GM19328 (cell line): ENCODE results near the gene IGHMBP2.
"Not testable (repeated sequence)": the region's sequence is repeated elsewhere in the genome, so short reads cannot be mapped to it uniquely, and the experiment has no call there.

ENCODE experiments used
- ATAC-seq: cut with Tn5 transposase; IDR thresholded peaks from one replicate; pipeline ENCODE4 v1.9.1; 2021; ENCODE audit warnings: mild to moderate bottlenecking, moderate library complexity; ENCODE audit not compliant: unreplicated experiment

The IGHMBP2 gene

DNA sequence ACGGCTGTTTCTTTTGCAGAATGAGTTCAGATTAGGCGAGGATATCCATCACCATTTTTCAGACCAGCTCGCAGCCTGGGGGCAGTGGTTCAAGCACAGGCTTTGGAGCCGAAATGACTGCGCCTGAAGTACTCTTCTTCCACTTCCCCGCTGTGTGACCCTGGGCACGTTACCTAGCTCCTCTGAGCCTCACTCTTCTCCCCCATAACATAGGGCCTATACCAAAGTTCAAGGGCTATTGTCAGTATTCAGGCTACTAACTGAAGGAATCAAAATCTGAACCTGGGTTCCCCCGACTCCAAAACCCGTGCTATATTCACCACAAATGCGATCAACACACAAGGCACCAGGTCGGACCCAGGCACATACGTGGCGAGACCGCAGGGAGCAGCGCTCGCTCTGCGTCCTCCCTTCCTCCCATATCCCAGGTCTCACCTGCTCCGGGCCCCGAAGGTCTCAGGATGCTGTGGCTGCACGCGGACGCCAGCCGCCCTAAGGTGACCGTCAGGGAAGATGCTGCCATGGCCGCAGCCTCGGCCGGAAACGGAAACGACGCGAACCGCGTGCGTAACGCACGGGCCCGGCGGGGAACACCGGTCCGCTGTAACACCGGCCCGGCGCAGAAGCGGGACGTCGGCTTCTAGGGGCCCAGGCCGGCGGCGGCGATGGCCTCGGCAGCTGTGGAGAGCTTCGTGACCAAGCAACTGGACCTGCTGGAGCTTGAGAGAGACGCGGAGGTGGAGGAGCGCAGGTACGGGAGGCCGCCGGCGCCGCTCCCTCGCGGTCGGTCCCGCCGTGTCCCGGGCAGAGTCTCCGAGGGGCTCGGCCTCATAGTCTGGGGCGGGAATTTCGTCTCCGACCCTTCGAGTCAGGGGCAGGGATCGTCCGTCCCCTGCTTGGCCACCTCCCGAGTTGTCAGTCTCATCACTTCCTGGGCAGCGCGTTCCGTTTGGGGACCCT is at the start of gene IGHMBP2, which contains the start of gene MRPL21:
Gene IGHMBP2, plus strand, starts transcription at position 604 of the 960 bp plus-strand sequence. Its CDS starts 62 bp downstream, at position 666.
Gene MRPL21, minus strand, starts transcription at position 545 of the 960 bp plus-strand sequence. Its CDS starts 22 bp downstream, at position 523.
- ATAC-seq: peak; percentile 89

DNA sequence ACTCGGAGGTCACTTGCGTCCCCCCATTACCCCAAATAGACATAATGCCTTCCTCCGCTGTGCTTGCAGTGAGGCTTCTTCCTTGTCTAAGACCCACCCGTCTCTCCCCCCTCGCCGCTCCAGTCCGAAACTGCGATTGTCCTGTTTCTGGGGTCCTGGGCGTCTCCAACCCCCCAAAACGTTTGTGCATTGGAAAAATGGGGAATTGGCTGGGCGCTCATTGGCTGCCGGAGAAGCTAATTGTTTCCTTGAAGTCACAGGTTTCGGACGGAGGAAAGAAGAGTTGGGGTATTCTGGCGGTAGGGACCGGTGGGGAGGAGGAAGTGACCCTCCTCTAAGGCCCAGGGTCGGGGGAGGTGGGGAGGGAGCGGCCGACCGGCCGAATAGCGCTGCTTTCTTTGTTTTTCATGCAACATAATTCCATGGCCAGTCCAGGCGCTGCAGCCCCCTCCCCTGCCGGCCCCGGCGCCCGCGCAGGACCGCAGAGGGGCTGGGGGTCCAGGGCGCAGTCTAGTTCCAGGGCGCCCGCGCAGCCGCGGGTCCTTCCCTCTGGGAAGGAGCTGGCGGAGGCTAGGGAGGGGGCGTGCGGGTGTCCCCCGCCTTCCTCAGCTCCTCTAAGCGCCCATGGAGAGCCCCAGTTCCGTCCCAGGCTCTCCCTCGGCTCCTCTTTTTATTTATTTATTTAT is 49.3 kb upstream of the IGHMBP2 start:
- ATAC-seq: no peak

DNA sequence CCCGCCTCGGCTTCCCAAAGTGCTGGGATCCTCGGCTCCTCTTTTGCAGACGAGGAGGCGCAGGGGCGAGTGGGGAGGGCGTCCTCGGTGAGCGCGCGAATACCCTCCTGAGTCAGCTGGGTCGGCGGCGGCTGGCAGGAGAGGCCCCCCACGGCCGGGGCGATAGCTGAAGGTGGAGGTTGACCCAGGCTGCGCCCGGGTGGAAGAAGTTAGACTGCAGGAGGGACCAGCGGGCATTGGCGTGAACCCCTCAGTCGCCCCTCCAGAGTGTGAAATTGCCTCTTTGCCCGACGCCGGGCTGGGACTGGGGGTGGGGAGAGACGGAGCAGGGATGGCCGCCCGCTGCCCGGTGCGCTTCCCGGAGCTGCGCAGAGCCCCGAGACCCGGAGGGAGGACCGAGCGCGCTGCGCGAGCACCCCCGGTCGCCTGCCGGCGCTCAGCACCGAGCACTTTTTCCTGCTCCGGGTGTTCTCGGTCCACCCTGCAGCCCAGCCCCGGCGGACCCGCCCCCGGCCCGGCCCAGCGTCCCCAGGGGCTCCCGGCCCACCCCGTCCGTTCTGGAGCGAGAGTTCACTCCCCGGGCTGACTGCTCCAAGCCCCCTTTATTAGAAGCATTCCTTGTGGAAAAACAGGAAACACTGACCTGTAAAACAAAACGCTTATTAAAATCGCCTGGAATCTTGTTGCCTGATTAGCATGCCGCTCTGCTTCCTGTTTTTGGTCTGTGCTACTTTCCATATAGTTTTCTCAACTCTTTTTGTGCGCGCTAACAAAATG is 48.3 kb upstream of the IGHMBP2 start:
- no peak for ATAC-seq

DNA sequence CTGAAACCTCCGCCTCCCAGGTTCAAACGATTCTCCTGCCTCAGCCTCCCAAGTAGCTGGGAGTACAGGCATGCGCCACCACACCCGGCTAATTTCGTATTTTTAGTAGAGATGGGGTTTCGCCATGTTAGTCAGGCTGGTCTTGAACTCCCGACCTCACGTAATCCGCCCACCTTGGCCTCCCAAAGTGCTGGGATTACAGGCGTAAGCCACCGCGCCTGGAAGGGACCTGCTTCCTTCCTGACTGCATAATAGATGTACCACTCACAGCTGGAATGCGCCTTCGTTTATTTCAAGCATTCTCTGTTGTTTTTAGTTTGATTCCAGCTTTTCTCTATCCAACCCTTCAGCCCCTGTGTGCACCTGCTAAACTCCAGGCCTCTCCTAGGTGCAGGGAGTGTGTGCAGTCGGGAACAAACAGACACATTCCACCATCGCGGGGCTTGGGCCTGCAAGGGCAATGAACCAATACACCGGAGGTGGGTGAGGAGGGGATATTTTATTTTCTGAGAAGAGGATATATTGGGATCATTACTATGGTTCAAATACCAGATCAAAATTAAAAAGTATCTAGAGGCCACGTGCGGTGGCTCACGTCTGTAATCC is 47.2 kb upstream of the IGHMBP2 start:
- ATAC-seq: not testable (repeated sequence)

DNA sequence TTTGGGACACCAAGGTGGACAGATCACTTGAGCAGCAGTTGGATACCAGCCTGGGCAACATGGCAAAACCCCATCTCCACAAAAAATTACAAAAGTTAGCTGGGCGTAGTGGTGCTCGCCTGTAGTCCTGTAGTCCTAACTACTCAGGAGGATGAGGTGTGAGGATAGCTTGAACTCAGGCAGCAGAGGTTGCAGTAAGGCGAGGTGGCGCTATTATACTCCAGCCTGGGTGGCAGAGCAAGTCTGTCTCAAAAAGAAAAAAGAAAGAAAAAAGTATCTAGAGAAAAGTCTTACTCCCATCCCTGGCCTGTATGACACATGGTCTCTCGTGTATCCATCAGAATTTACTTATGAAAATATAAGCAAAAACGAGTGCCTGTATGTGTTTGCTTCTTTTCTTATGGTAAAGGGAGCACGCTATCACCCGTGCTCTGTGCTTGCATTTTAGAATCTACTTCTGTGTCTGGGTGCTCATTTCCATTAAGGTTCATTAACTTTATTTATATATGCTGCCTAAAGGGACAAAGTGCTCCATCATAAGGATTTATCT is 46.6 kb upstream of the IGHMBP2 start:
- ATAC-seq: no peak

DNA sequence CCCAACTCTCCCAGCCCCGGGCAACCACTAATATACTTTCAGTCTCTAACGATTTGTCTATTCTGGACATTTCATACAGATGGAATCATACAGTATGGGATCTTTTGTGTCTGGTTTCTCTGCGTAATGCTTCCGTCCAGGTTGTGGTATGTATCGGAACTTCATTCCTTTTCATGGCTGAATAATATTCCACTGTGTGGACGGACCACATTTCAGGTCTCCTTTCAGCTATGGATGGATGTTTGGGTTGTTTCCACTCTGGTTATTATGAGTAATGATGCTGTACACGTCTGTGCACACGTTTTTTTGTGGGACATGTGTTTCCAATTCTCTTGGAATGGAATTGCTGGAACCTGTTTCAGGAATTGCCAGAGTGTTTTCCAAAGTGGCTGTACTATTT is 44.6 kb upstream of the IGHMBP2 start:
- no peak for ATAC-seq

DNA sequence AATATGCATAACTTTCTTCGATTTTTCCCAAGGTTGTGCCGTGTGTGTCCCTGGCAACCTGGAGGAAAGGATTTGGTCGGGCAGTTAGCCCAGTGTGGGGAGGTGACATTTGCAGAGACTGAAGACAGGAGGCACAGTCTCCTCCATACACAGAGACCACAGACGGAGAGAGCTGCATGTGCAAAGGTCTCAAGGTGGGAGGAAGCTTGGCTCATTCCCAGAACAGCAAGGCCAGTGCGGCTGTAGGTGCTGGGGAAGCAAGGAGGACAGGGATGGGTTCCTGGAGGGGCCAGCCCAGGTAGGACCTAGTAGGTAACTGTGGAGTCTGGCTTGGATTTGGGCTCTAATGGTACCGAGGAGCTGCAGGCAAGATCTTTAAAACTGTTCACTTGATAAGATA is 41.3 kb upstream of the IGHMBP2 start:
- ATAC-seq: no peak

DNA sequence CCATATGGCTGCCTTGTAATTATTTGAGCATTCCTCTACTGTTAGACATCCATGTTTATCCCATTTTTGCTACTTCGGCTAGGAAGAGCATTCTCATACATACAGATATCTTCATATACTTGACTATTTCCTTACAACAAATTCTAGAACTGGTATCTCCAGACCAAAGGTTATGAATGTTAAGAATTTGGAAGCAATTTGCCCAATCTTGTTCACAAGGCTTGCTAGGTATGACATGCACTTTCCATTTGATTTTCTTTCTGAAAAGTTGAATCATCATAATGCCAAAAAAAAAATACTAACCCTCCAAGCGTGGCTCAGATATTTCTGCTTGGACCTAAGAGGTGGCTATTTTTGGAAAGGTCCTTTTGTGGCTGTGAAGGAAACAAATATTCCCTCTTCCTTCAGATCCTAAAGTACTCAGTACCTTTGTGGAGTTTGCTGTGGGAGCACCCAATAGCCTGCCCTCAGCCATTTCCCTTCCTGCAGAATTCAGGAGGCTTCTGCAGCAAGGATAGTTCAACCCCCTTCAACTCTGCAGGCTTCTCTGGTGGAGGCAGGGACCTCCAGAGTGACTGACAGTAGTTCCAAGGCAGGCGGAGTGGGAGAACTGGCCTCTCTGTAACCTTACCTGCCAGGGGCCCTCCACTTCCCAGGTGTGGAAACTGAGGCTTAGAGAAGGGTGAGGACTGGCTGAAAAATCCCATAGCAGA is 40.0 kb upstream of the IGHMBP2 start:
- no peak for ATAC-seq

DNA sequence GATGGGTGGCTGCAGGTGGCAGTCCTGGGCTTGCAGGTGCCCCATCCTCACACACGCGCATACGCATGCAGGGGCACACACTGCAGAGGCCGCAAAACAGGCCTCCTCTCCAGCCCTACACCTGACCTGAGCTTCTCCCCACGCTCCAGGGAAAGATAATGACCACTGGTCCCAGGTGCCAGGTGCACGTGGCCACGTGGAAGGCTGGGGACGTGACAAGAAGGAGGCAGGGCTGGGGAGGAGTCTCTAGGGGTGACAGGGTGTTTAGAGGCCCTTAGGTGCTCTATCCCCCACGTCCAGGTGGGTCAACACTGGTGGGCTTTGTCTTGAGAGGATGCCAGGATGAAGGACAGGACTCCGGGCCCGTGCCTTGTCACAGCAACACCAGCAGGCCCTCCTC is 38.5 kb upstream of the IGHMBP2 start:
- ATAC-seq: no peak

DNA sequence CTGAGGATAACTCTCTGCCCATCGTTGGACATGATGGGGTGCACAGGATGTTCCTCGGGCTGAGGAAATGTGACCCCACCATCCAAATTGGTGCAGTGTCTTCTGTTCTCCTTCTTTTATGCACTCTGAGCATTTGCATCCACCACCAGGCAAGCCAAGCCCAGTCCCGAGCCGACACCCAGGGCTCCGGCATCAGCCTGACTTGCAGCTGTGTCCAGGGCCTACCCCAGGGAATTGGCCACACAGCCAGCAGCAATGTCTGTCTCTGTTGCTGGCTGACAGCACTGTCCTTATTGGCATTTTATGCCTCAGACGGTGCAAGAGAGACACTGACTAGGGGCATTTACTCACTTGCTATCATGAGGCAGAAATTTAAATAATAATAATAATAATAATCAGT is 36.6 kb upstream of the IGHMBP2 start:
- no peak for ATAC-seq

DNA sequence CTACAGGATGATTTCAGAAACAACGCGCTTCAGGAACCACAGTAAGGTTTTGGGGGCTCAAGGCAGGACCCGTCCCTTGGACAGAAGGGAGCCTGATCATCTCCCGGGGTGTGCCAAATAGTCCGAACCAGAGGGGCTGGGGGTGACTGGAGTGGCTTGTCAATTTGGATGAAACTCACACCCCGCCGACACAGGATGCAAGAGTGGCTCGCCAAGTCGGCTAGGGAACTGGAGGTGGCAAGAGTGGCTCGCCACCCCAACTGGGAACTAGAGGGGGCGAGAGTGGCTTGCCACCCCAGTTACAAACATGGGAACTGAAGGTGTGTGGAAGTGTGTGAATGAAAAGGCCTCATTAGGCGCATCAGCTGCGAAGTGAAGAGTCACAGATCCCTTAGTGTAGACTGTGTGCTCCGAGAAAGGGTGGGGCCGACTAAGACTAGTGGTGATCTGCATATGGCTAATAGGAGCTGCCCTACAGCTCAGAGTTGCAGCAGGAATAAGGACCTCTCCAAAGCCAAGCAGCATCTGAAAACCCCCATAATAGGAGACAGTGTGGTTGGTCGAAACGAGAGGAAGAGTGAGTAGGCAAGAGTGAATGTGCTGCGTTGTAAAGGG is 35.4 kb upstream of the IGHMBP2 start:
- no peak for ATAC-seq

DNA sequence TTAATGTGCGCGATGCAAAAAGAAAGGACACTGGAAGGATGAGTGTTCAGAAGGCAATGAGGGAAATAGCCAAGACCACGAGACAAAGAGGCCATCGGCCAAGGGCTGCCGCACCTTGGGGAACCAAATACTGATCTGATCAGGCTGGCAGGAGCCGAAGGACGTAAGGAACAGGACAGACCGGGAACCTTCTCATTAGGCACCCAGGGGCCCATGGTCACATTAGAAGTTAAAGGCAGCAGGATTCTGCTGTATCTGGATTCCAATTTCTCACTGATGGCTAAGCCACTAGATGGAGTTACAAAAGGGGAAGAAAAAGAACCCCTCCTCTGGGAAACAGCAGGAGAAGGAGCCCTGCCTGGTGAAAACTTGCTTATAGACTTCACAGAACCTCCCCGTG is 33.2 kb upstream of the IGHMBP2 start:
- no peak for ATAC-seq

DNA sequence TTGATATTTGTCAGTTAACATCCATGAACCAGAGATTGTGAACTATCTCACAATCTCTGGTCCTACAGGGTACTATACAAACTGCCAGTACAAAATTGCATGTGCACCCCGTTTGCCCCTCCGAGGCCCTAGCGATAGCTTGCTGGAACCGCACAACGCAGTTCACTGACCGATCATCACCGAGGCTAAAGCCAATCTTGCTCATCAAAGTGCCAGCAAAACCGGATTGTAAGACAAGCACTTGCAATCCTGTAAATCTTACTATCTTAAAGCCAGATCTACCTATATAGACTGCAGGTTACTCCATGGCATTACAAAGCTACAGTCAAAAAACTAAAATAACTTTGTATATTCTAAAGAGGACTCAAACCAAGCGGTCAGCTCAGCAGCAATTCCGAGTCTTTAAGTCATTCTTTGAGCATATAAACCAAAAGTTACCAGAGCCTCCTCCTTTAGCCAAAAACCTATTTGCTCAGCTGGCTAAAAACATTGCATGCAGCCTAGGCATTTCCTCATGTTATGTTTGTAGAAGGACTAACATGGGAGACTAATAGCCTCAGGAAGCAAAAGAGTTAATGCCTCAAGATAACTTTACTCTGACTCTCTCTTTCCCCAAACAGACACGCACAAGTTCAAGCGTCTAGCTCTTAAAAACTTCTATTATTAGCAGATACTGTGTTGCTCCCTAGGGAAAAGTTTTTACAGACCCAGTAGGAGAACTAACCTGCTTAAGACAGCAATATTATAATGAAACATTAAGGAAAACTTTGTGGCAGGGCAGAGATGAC is 31.3 kb upstream of the IGHMBP2 start:
- ATAC-seq: no peak

DNA sequence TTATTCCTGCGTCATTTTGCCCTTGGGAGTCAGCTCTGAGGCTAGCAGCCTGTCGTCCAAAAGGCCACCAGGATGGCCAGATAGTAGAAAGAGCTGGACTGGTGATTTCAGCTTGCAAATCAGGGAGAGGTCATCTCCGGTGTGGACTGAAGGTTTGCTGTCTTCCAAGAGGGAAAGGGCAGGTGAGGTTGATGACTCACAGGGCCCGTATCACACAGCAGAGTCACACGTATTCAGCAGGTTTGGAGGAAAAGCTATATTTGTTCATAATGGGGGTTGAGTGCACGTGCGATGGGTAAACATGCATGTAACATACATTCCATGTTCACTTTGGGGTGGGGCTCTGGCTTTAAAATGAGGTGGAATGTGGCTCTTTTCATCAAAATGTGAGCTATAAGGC is 25.7 kb upstream of the IGHMBP2 start:
- ATAC-seq: no peak

DNA sequence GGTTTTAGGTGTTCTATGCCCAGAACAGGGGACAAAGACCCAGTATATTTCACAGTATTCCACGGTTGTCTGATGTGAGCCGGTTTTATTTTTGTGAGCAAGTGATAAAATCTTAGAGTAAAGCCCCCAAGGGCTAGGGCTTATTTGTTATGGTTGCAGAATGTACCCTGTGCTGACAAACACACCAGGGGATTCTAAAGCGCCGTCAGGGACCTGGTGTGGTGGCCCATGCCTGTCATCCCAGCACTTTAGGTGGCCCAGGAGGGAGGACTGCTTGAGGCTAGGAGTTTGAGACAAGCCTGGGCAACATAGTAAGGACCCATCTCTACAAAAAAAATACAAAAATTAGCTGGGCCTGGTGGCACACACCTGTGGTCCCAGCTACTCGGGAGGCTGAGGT is 22.8 kb upstream of the IGHMBP2 start:
- no peak for ATAC-seq

DNA sequence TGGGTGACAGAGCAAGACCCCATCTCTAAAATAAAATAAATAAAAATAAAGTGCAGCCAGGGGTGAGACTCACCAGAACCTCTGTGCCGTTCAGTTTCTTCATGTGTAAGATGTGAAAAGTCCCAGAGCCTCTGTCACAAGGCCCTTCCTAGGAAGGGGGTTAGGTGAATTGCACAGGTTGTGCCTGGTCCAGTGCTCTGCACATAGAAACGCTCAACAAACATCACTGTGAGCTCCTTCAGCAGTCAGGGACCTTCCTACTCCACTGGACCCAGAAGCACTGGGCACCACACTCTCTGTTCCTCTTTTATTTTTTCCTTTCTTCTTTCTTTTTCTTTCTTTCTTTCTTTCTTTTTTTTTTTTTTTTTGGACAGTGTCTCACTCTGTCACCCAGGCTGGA is 22.4 kb upstream of the IGHMBP2 start:
- ATAC-seq: no peak

DNA sequence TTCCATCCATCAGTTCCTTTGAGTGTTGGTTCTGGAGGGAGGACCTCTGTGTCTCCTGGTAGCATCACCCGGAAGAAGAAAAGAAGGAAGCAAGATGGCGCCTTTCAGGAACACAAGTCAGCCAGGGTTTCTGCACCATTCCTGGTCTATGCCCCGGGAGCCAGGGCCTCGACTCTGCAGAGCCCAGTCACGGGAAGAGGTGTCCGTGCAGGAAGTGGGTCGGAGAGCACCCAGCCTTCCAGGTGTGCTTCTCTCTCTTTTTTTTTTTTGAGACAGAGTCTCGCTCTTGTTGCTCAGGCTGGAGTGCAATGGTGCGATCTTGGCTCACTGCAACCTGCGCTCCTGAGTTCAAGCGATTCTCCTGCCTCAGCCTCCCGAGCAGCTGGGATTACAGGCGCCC is 21.3 kb upstream of the IGHMBP2 start:
- no peak for ATAC-seq

DNA sequence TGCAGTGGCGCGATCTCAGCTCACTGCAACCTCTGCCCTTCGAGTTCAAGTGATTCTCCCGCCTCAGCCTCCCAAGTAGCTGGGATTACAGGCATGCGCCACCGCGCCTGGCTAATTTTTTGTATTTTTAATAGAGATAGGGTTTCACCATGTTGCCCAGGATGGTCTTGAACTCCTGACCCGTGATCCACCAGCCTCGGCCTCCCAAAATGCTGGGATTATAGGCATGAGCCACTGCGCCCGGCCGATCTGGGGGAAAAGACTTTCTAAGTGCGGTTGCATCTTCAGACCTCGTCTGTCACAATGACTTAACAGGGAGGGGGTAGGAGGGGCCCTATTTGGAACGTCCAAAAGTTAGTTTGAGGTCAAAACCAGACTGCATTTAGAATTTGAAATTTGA is 18.9 kb upstream of the IGHMBP2 start:
- not testable (repeated sequence) for ATAC-seq
